ENCODE results near the gene POC1B. TPM values are rescaled to one million over a fixed set of nuclear protein-coding genes. Genes with fewer than 3 reads are reported as not detected.

POC1B gene
- polyA plus RNA-seq, 1 donor from 2014 or later, result 10.0 TPM

DNA sequence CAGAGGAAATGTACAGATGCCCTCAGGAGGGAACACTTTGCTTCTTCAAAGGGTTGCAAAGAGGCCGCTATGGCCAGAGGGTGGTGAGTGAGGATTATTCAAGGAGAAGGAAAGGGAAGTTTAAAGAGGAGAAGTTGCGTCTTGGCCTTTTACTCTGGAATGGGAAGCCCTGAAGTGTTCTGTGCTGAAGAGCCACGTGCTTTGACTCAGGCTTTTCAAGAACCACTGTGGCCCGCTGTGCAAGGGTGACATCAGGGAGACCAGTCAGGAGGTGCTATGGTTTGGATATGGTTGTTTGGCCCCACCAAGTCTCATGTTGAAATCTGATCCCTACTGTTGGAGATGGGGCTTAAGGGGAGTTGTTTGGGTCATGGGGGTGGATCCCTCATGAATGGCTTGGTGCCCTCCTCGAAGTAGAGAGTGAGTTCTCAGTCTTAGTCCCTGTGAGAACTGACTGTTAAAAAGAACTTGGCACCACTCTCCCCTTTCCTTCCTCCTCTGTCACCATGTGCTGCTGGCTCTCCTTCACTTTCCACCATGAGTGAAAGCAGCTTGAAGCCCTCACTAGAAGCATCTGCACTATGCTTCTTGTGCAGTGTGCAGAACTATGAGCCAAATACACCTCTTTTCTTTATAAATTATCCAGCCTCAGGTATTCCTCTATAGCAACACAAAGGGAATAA lies 107.5 kb downstream of the POC1B start:
- no peaks in the 10 kb centered on the region for H3F3A ChIP-seq (ENCODE audit: insufficient read depth, low read length, poor library complexity, severe bottlenecking)
- no peak overlapping the region for H2AFZ ChIP-seq (ENCODE audit: low read depth, low read length)
- H3K27ac ChIP-seq (ENCODE audit: low read length), result no peak overlapping the region
- H3K9me3 ChIP-seq (ENCODE audit: low read length), result no peaks in the 10 kb centered on the region
- H3K9me2 ChIP-seq (ENCODE audit: insufficient read depth, low read length), result no peaks in the 10 kb centered on the region
- H3K4me3 ChIP-seq (ENCODE audit: low read length), result no peak overlapping the region
- no peaks in the 10 kb centered on the region for H3K79me2 ChIP-seq (replicated peaks; ENCODE audit: insufficient read depth, low read length)
- H4K20me1 ChIP-seq (ENCODE audit: insufficient read depth), result no peaks in the 10 kb centered on the region
- H3K27me3 ChIP-seq (ENCODE audit: insufficient read depth, low read depth, low read length), result no peaks in the 10 kb centered on the region
- H3K4me2 ChIP-seq (ENCODE audit: low read length), result no peak overlapping the region
- no peaks in the 10 kb centered on the region for H3K36me3 ChIP-seq (ENCODE audit: insufficient read depth, low read length)
- no peak overlapping the region for H3K9ac ChIP-seq (ENCODE audit: low read length)
- TF ChIP-seq RAD21 (conservative IDR thresholded peaks at IDR 0.05) (no peak), EP300 (conservative IDR thresholded peaks at IDR 0.05; ENCODE audit: poor library complexity, severe bottlenecking) (no peak)

DNA sequence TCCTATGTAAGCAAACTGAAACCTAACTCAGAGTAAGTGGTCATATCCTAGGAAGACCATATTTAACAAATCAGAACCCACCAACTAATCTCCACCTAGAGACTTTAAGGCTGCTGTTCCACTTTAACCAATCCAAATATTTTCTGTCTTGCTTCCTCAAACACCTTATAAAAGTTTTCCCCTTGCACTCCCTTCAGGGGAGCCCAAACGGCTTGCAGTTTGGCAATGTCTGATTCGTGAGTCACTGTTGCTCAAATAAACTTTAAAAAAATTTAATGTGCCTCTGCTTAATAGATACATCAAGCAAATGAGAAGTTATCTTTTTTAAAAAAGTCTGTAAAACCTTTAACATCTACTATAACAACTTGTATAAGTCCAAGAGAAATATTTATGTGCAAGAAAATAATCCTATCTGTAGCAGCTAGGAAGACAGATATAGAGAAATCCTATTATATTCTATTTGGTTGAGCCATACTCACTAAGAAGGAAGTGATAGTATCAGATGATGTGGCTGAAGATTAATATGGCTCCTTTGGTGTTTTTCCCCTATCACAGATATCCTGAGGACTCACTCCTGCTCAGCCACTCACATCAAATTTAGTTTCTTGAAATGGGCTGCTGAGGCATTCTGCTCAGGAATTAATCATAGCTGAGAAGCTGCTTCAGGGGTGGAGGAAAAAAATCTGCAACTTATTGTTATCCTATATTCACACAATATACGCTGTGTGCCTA lies 108.4 kb downstream of the POC1B start:
- TF ChIP-seq, protein P1, sequence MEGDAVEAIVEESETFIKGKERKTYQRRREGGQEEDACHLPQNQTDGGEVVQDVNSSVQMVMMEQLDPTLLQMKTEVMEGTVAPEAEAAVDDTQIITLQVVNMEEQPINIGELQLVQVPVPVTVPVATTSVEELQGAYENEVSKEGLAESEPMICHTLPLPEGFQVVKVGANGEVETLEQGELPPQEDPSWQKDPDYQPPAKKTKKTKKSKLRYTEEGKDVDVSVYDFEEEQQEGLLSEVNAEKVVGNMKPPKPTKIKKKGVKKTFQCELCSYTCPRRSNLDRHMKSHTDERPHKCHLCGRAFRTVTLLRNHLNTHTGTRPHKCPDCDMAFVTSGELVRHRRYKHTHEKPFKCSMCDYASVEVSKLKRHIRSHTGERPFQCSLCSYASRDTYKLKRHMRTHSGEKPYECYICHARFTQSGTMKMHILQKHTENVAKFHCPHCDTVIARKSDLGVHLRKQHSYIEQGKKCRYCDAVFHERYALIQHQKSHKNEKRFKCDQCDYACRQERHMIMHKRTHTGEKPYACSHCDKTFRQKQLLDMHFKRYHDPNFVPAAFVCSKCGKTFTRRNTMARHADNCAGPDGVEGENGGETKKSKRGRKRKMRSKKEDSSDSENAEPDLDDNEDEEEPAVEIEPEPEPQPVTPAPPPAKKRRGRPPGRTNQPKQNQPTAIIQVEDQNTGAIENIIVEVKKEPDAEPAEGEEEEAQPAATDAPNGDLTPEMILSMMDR (IDR thresholded peaks at IDR 0.05; ENCODE audit: poor library complexity, severe bottlenecking), result no peak
- TF ChIP-seq EZH2 (IDR thresholded peaks at IDR 0.05; ENCODE audit: borderline replicate concordance, insufficient read depth, low read length, poor library complexity, severe bottlenecking) (no peak), MXI1 (conservative IDR thresholded peaks at IDR 0.05; ENCODE audit: poor library complexity, severe bottlenecking) (no peak), RAD21 (conservative IDR thresholded peaks at IDR 0.05) (no peak), SMC3 (conservative IDR thresholded peaks at IDR 0.05; ENCODE audit: poor library complexity) (no peak), POLR2AphosphoS5 (IDR thresholded peaks at IDR 0.05) (no peak), EP300 (conservative IDR thresholded peaks at IDR 0.05; ENCODE audit: poor library complexity, severe bottlenecking) (no peak), TAF1 (IDR thresholded peaks at IDR 0.05; ENCODE audit: low read depth) (no peak)
- TF ChIP-seq, protein P2, sequence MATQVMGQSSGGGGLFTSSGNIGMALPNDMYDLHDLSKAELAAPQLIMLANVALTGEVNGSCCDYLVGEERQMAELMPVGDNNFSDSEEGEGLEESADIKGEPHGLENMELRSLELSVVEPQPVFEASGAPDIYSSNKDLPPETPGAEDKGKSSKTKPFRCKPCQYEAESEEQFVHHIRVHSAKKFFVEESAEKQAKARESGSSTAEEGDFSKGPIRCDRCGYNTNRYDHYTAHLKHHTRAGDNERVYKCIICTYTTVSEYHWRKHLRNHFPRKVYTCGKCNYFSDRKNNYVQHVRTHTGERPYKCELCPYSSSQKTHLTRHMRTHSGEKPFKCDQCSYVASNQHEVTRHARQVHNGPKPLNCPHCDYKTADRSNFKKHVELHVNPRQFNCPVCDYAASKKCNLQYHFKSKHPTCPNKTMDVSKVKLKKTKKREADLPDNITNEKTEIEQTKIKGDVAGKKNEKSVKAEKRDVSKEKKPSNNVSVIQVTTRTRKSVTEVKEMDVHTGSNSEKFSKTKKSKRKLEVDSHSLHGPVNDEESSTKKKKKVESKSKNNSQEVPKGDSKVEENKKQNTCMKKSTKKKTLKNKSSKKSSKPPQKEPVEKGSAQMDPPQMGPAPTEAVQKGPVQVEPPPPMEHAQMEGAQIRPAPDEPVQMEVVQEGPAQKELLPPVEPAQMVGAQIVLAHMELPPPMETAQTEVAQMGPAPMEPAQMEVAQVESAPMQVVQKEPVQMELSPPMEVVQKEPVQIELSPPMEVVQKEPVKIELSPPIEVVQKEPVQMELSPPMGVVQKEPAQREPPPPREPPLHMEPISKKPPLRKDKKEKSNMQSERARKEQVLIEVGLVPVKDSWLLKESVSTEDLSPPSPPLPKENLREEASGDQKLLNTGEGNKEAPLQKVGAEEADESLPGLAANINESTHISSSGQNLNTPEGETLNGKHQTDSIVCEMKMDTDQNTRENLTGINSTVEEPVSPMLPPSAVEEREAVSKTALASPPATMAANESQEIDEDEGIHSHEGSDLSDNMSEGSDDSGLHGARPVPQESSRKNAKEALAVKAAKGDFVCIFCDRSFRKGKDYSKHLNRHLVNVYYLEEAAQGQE (IDR thresholded peaks at IDR 0.05; ENCODE audit: borderline replicate concordance), result no peak
- Histone ChIP-seq H3K9ac (ENCODE audit: low read length) (no peak overlapping the region), H3F3A (ENCODE audit: insufficient read depth, low read length, poor library complexity, severe bottlenecking) (no peaks in the 10 kb centered on the region), H3K27ac (ENCODE audit: low read length) (no peak overlapping the region), H3K36me3 (ENCODE audit: insufficient read depth, low read length) (no peaks in the 10 kb centered on the region), H3K4me3 (ENCODE audit: low read length) (no peak overlapping the region), H3K9me3 (ENCODE audit: low read length) (no peaks in the 10 kb centered on the region), H3K4me2 (ENCODE audit: low read length) (no peak overlapping the region), H3K79me2 (replicated peaks; ENCODE audit: insufficient read depth, low read length) (no peaks in the 10 kb centered on the region), H4K20me1 (ENCODE audit: insufficient read depth) (no peaks in the 10 kb centered on the region), H2AFZ (ENCODE audit: low read depth, low read length) (no peak overlapping the region), H3K27me3 (ENCODE audit: insufficient read depth, low read depth, low read length) (no peaks in the 10 kb centered on the region), H3K9me2 (ENCODE audit: insufficient read depth, low read length) (no peaks in the 10 kb centered on the region)

All from neural cell (in vitro differentiated cells).